LNCAP (cell line): ENCODE measurements around the gene OCIAD2.
A peak's percentile ranks its signal among the peaks of the same experiment; 100 is the strongest.

Source experiments
- CTCF ChIP-seq: fragments of 450-650 bp; IDR thresholded peaks from 2 replicates; pipeline ENCODE4 v1.5.1; 2017; ENCODE audit warnings: mild to moderate bottlenecking

OCIAD2 gene, protein sequence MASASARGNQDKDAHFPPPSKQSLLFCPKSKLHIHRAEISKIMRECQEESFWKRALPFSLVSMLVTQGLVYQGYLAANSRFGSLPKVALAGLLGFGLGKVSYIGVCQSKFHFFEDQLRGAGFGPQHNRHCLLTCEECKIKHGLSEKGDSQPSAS

DNA sequence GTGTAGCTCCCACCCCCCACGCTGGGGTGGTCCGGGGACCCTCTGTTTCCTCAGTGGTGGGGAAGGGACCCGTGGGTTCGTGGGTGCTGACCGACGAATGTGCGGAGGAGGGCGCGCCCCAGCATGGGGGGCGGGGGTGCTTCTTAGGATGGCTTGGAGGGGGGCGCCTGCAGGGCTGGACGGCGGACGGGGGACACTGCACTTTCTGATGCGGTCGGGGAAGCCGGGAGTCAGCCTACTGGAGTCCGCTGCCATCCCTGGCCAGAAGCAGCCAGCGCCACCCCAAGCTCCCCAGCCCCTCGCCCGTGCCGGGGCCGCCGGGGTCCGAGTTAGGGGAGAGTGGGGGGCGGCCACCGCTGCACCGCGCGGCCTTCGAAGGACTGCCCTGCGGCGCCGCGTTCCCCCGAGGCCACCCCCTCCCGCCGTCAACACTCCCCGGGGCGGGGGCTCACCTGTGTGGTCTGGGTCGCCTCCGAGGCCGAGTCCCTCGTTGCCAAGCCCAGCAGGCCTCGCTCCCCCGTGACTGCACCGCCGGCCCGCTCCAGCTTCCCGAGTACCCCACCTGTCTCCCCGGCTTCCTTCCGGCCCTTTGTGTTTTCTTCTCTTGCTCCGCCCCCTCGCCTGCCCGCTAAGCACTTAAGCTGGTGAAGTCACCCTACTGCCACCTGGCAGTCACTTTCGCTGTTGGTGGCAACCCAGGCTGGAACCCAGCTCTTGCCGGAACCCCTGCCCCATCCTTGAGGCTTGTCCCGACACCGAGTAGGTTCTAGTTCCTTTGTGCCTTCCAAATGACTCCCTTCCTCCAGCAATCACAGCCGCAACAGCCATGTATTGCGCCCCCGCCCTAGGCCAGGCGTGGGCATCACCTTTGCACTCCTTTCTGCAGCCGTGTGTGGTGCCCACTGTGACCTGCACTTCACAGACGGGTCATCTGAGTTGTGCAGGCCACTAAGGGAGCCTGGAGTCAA, at the start of gene OCIAD2:
Gene OCIAD2, minus strand, starts transcription at position 569 of the 968 bp plus-strand sequence. CDS start 2,225 bp downstream, outside the sequence.
- TF ChIP-seq CTCF, result peak; percentile 49

DNA sequence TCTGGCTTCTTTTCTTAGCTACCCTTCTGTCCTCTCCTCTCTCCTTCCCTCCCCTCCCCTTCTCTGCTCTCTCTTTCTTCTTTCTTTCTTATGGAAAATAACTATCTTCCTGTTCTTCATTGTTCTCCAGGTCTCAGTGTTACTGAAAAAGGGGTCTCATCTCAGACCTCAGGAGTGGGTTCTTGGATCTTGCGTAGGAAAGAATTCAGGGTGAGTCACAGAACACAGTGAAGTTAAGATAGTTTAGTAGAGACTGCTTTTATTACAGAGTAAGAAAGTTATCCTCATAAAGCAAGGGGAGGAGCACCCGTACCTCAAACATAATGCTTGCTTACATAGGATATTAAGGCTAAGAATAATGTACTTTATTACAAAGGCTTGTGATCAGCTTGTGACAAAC, 47.7 kb upstream of the OCIAD2 start:
- TF ChIP-seq CTCF, result no peak

GRCh38 chr4:48949518-48950219, 43.1 kb upstream of the OCIAD2 start:
- no peak for TF ChIP-seq CTCF

GRCh38 chr4:48949086-48949485, 42.5 kb upstream of the OCIAD2 start:
- no peak for TF ChIP-seq CTCF

- TF ChIP-seq CTCF, result no peak
Observed at GRCh38 chr4:48947731-48948130, 41.2 kb upstream of the OCIAD2 start.

DNA sequence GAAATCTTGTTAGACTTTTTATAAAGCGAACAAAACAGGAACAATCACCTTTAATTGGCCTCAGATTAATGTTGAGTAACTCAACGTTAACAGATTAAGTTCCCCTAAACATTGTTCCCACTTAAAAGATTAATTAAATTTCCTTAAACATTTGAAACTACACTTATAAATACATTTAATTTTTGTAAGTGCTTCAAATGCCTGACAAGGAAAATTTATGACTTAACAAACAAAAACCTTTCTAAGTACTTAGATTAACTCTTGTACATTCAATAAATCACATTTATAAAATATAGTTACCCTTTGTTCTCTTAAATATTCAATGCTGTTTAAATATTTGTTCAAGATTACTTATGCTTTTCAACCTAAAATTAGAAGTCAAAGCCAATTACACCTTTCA, 39.4 kb upstream of the OCIAD2 start:
- TF ChIP-seq CTCF, result no peak

DNA sequence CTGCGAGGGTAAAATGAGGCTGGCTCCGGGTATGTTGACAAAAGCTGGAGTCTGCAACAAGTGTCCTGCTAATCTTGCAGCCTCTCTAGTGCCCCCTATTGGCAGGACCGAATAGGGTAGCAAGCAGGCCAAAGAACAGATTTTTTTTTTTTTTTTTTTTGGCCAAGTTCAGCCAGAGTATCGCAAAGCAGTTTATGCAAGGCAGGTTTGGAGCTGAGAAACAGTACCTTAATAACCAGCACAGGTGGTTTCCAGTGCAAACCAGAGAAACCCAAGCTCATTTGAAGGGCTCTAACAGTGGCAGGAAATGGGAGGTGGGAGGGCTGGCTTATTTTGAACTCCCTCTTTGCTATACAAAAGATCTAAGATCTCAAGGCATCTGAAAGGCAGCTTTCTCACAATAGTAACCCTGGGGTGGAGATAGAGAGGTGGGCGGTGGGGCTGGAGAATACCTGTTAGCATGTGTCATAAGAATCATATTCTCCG, 38.2 kb upstream of the OCIAD2 start:
- TF ChIP-seq CTCF, result peak; percentile 60
